ENCODE data around the gene DPYD. TPM values are rescaled to one million over a fixed set of nuclear protein-coding genes. Genes with fewer than 3 reads are reported as not detected.

DPYD gene
- total RNA-seq, 1 experiment from 2014 or later = 24.5 TPM

- H3K9me3 ChIP-seq = no peaks in the 10 kb centered on the region
- DNase-seq = no peak
- no peaks in the 10 kb centered on the region for H3K27me3 ChIP-seq
- no peaks in the 10 kb centered on the region for H3K36me3 ChIP-seq
- no peak overlapping the region for H3K4me3 ChIP-seq
Measured at GRCh38 chr1:97451046-97451826, 469.6 kb downstream of the DPYD start.

- H3K36me3 ChIP-seq = no peaks in the 10 kb centered on the region
- no peak overlapping the region for H3K4me3 ChIP-seq
Measured at GRCh38 chr1:97441966-97442365, 478.9 kb downstream of the DPYD start.

GRCh38 chr1:97433824-97434177 lies 487.0 kb downstream of the DPYD start:
- Histone ChIP-seq H3K9me3 (no peaks in the 10 kb centered on the region), H3K4me3 (no peak overlapping the region), H3K36me3 (no peaks in the 10 kb centered on the region), H3K27me3 (no peaks in the 10 kb centered on the region)
- DNase-seq = no peak

More at GRCh38 chr1:97441966-97442365, 478.9 kb downstream of the DPYD start:
- no peaks in the 10 kb centered on the region for H3K9me3 ChIP-seq
- H3K27me3 ChIP-seq = no peaks in the 10 kb centered on the region
- no peak for DNase-seq

- Histone ChIP-seq H3K27me3 (no peaks in the 10 kb centered on the region), H3K4me3 (no peak overlapping the region), H3K9me3 (no peaks in the 10 kb centered on the region), H3K36me3 (no peaks in the 10 kb centered on the region)
- DNase-seq = no peak
Measured at GRCh38 chr1:97433094-97433823, 487.6 kb downstream of the DPYD start.

GRCh38 chr1:97427371-97427770 lies 493.5 kb downstream of the DPYD start:
- no peak for DNase-seq
- Histone ChIP-seq H3K9me3 (no peaks in the 10 kb centered on the region), H3K27me3 (no peaks in the 10 kb centered on the region), H3K36me3 (no peaks in the 10 kb centered on the region), H3K4me3 (no peak overlapping the region)

- no peaks in the 10 kb centered on the region for H3K9me3 ChIP-seq
- no peak overlapping the region for H3K4me3 ChIP-seq
- no peaks in the 10 kb centered on the region for H3K27me3 ChIP-seq
- no peak for DNase-seq
- H3K36me3 ChIP-seq = no peaks in the 10 kb centered on the region
Measured at GRCh38 chr1:97424209-97424608, 496.6 kb downstream of the DPYD start.

GRCh38 chr1:97423403-97423802 lies 497.4 kb downstream of the DPYD start:
- Histone ChIP-seq H3K4me3 (no peak overlapping the region), H3K36me3 (no peaks in the 10 kb centered on the region), H3K9me3 (no peaks in the 10 kb centered on the region), H3K27me3 (no peaks in the 10 kb centered on the region)
- no peak for DNase-seq

- no peak overlapping the region for H3K4me3 ChIP-seq
- H3K9me3 ChIP-seq = no peaks in the 10 kb centered on the region
- H3K27me3 ChIP-seq = no peaks in the 10 kb centered on the region
- DNase-seq = no peak
- no peaks in the 10 kb centered on the region for H3K36me3 ChIP-seq
Measured at GRCh38 chr1:97417661-97418060, 503.2 kb downstream of the DPYD start.

- Histone ChIP-seq H3K9me3 (no peaks in the 10 kb centered on the region), H3K36me3 (no peaks in the 10 kb centered on the region), H3K27me3 (no peaks in the 10 kb centered on the region), H3K4me3 (no peak overlapping the region)
- no peak for DNase-seq
Measured at GRCh38 chr1:97414682-97415312, 506.0 kb downstream of the DPYD start.

GRCh38 chr1:97412737-97413136 lies 508.1 kb downstream of the DPYD start:
- no peak overlapping the region for H3K4me3 ChIP-seq
- DNase-seq = no peak
- H3K36me3 ChIP-seq = no peaks in the 10 kb centered on the region
- H3K27me3 ChIP-seq = no peaks in the 10 kb centered on the region
- H3K9me3 ChIP-seq = no peaks in the 10 kb centered on the region

GRCh38 chr1:97412166-97412565 lies 508.7 kb downstream of the DPYD start:
- H3K36me3 ChIP-seq = no peaks in the 10 kb centered on the region
- DNase-seq = no peak
- no peaks in the 10 kb centered on the region for H3K9me3 ChIP-seq

GRCh38 chr1:97396463-97396862 lies 524.4 kb downstream of the DPYD start:
- Histone ChIP-seq H3K9me3 (no peaks in the 10 kb centered on the region), H3K27me3 (no peaks in the 10 kb centered on the region), H3K4me3 (no peak overlapping the region), H3K36me3 (no peaks in the 10 kb centered on the region)
- DNase-seq = no peak

More at GRCh38 chr1:97412166-97412565, 508.7 kb downstream of the DPYD start:
- no peak overlapping the region for H3K4me3 ChIP-seq
- H3K27me3 ChIP-seq = no peaks in the 10 kb centered on the region

- Histone ChIP-seq H3K4me3 (no peak overlapping the region), H3K36me3 (no peaks in the 10 kb centered on the region), H3K27me3 (no peaks in the 10 kb centered on the region), H3K9me3 (no peaks in the 10 kb centered on the region)
- DNase-seq = no peak
Measured at GRCh38 chr1:97392701-97393100, 528.1 kb downstream of the DPYD start.

GRCh38 chr1:97385536-97386277 lies 535.1 kb downstream of the DPYD start:
- Histone ChIP-seq H3K36me3 (no peaks in the 10 kb centered on the region), H3K27me3 (no peaks in the 10 kb centered on the region), H3K9me3 (no peaks in the 10 kb centered on the region), H3K4me3 (no peak overlapping the region)
- DNase-seq = no peak

GRCh38 chr1:97384294-97384968 lies 536.4 kb downstream of the DPYD start:
- no peaks in the 10 kb centered on the region for H3K9me3 ChIP-seq
- peak; percentile 31 for DNase-seq
- H3K27me3 ChIP-seq = no peaks in the 10 kb centered on the region
- H3K4me3 ChIP-seq = no peak overlapping the region
- H3K36me3 ChIP-seq = 0 out of 2 replicates have a peak, but pooled peaks cover 4% of the 10 kb centered on the region

- Histone ChIP-seq H3K4me3 (no peak overlapping the region), H3K27me3 (no peaks in the 10 kb centered on the region), H3K36me3 (0 out of 2 replicates have a peak, but pooled peaks cover 4% of the 10 kb centered on the region), H3K9me3 (no peaks in the 10 kb centered on the region)
- DNase-seq = no peak
Measured at GRCh38 chr1:97383797-97384196, 537.0 kb downstream of the DPYD start.

Data from MG63 (cell line).